HL-60 (cell line): Measurements from ENCODE around the gene CDR2L.

Experiments
- POLR2AphosphoS5 ChIP-seq: IDR thresholded peaks from 2 replicates; pipeline ENCODE4 v1.6.1; 2012; ENCODE audit warnings: low read depth
- TF ChIP-seq, protein P1 (sequence below): IDR thresholded peaks from one replicate; pipeline ENCODE4 v1.5.1; 2011; ENCODE audit warnings: low read length, control low read depth, inconsistent platforms; ENCODE audit not compliant: insufficient read depth
- TF ChIP-seq, protein P2 (sequence below): IDR thresholded peaks from 2 replicates; pipeline ENCODE4 v1.6.1; 2012; ENCODE audit warnings: low read depth; ENCODE audit not compliant: insufficient replicate concordance

DNA sequence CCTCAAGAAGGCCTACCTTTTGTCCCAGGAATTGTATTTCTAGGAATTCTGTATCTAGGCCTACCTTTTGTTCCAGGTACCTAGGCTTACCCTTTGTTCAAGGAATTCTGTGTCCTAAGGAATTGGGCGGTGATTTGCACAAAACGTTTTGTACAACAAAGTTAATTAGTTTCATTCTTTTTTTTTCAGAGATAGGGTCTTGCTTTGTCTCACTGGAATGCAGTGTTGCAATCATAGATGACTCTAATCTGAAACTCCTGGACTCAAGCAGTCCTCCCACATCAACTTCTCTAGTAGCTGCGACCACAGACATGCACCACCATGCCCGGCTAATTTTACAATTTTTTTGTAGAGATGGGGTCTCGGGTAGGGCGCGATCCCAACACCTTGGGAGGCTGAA is 7.0 kb downstream of the CDR2L start:
- TF ChIP-seq, protein P1, sequence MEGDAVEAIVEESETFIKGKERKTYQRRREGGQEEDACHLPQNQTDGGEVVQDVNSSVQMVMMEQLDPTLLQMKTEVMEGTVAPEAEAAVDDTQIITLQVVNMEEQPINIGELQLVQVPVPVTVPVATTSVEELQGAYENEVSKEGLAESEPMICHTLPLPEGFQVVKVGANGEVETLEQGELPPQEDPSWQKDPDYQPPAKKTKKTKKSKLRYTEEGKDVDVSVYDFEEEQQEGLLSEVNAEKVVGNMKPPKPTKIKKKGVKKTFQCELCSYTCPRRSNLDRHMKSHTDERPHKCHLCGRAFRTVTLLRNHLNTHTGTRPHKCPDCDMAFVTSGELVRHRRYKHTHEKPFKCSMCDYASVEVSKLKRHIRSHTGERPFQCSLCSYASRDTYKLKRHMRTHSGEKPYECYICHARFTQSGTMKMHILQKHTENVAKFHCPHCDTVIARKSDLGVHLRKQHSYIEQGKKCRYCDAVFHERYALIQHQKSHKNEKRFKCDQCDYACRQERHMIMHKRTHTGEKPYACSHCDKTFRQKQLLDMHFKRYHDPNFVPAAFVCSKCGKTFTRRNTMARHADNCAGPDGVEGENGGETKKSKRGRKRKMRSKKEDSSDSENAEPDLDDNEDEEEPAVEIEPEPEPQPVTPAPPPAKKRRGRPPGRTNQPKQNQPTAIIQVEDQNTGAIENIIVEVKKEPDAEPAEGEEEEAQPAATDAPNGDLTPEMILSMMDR = no peak
- TF ChIP-seq, protein P2, sequence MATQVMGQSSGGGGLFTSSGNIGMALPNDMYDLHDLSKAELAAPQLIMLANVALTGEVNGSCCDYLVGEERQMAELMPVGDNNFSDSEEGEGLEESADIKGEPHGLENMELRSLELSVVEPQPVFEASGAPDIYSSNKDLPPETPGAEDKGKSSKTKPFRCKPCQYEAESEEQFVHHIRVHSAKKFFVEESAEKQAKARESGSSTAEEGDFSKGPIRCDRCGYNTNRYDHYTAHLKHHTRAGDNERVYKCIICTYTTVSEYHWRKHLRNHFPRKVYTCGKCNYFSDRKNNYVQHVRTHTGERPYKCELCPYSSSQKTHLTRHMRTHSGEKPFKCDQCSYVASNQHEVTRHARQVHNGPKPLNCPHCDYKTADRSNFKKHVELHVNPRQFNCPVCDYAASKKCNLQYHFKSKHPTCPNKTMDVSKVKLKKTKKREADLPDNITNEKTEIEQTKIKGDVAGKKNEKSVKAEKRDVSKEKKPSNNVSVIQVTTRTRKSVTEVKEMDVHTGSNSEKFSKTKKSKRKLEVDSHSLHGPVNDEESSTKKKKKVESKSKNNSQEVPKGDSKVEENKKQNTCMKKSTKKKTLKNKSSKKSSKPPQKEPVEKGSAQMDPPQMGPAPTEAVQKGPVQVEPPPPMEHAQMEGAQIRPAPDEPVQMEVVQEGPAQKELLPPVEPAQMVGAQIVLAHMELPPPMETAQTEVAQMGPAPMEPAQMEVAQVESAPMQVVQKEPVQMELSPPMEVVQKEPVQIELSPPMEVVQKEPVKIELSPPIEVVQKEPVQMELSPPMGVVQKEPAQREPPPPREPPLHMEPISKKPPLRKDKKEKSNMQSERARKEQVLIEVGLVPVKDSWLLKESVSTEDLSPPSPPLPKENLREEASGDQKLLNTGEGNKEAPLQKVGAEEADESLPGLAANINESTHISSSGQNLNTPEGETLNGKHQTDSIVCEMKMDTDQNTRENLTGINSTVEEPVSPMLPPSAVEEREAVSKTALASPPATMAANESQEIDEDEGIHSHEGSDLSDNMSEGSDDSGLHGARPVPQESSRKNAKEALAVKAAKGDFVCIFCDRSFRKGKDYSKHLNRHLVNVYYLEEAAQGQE = no peak
- no peak for TF ChIP-seq POLR2AphosphoS5
